Neural crest cell (in vitro differentiated cells): ENCODE results near the gene MRAP. TPM values are rescaled to one million over a fixed set of nuclear protein-coding genes. Genes with fewer than 3 reads are reported as not detected.

Source experiments
- DNase-seq: peaks from one replicate; pipeline ENCODE4 v3.0.0; 2021; ENCODE audit warnings: low read depth, mixed read lengths, low spot score
- H3K27ac Mint-ChIP-seq: one replicate; pipeline ENCODE4 v1.8.0; 2021; ENCODE audit warnings: mild to moderate bottlenecking, mixed read lengths; ENCODE audit not compliant: unreplicated experiment
- H3K27me3 Mint-ChIP-seq: 2 replicates; pipeline ENCODE4 v1.8.0; 2021; ENCODE audit warnings: low read depth, mild to moderate bottlenecking, mixed read lengths
- H3K36me3 Mint-ChIP-seq: 2 replicates; pipeline ENCODE4 v1.8.0; 2021; ENCODE audit warnings: low read depth, mild to moderate bottlenecking, mixed read lengths
- H3K4me1 Mint-ChIP-seq: 2 replicates; pipeline ENCODE4 v1.8.0; 2021; ENCODE audit warnings: mixed read lengths
- H3K4me3 Mint-ChIP-seq: one replicate; pipeline ENCODE4 v1.8.0; 2021; ENCODE audit warnings: mild to moderate bottlenecking, mixed read lengths
- H3K9me3 Mint-ChIP-seq: 2 replicates; pipeline ENCODE4 v1.8.0; 2021; ENCODE audit warnings: mixed read lengths
- CTCF ChIP-seq: fragments of 200-600 bp; sonication (generic); conservative IDR thresholded peaks from 2 replicates; pipeline ENCODE4 v1.5.0; 2021; ENCODE audit warnings: antibody characterized with exemption, mild to moderate bottlenecking
- long read RNA-seq: library from polyadenylated mRNA; unstranded; transcript quantifications from one replicate; pipeline ENCODE4 v2.0.0, GENCODE V29; 2020
- total RNA-seq: library from RNA; stranded (reverse); gene quantifications from 2 replicates; pipeline ENCODE4 v1.2.1, GENCODE V29; 2021

Gene MRAP
- not detected in 2 replicates for total RNA-seq
- long read RNA-seq, partial matches to known transcripts, result 0 of 1 reads
- long read RNA-seq, other reads (novel, unspliced or antisense), result 1 of 1 reads

DNA sequence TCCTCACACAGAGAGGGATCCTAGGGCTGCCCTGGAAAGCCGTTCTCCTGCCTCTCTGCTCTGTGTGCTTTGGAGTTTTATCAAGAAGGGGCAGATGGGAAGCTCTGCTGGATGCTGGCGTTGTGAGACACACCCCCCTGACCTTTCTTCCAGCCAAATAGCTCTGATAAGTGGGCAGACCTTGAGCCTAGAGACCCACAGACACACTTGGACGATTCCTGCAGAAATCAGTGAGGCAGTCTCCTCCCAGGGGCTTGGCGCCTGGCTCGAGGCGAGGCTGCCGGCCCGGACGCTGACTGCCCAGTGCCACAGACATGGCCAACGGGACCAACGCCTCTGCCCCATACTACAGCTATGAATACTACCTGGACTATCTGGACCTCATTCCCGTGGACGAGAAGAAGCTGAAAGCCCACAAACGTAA, at the start of gene MRAP:
Gene MRAP (plus strand): TSS at position 198 of the 424 bp plus-strand sequence. CDS start 117 bp downstream, at position 315.
- no peaks in the 10 kb centered on the region for H3K27me3 Mint-ChIP-seq
- H3K36me3 Mint-ChIP-seq, result peaks cover 11% of the 10 kb centered on the region
- H3K4me3 Mint-ChIP-seq, result no peak within 1 kb of the TSS
- H3K27ac Mint-ChIP-seq, result peak within 1 kb of the TSS; percentile 62
- TF ChIP-seq CTCF, result no peak
- no peaks in the 10 kb centered on the region for H3K4me1 Mint-ChIP-seq
- H3K9me3 Mint-ChIP-seq, result no peaks in the 10 kb centered on the region
- no peak for DNase-seq

- no peak for DNase-seq
- Mint-ChIP-seq H3K4me1 (peaks cover 26% of the 10 kb centered on the region), H3K27me3 (no peaks in the 10 kb centered on the region), H3K27ac (peak overlapping the region; percentile 85), H3K4me3 (no peak overlapping the region), H3K36me3 (no peaks in the 10 kb centered on the region), H3K9me3 (peaks cover 5% of the 10 kb centered on the region)
- TF ChIP-seq CTCF, result no peak
Measured at GRCh38 chr21:32249511-32250280, 49.0 kb upstream of the MRAP start.

DNA sequence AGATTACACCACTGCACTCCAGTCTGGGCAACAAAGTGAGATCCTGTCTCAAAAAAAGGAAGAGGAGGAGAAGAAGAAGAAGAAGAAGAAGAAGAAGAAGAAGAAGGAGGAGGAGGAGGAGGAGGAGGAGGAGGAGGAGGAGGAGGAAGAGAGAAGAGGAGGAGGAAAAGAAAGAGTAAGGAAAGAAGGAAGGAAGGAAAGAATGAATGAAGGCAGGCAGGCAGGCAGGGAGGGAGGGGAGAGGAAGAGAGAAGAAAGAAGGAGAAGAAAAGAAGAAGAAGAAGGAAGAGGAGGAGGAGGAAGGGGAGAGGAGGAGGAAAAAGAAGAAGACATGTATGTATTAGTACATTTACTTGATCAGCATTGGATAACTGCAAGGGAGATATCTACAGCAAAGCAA, 46.5 kb upstream of the MRAP start:
- Mint-ChIP-seq H3K27me3 (no peaks in the 10 kb centered on the region), H3K27ac (no peak overlapping the region), H3K4me1 (peaks cover 40% of the 10 kb centered on the region), H3K36me3 (no peaks in the 10 kb centered on the region), H3K9me3 (peaks cover 5% of the 10 kb centered on the region), H3K4me3 (no peak overlapping the region)
- no peak for DNase-seq
- no peak for TF ChIP-seq CTCF

DNA sequence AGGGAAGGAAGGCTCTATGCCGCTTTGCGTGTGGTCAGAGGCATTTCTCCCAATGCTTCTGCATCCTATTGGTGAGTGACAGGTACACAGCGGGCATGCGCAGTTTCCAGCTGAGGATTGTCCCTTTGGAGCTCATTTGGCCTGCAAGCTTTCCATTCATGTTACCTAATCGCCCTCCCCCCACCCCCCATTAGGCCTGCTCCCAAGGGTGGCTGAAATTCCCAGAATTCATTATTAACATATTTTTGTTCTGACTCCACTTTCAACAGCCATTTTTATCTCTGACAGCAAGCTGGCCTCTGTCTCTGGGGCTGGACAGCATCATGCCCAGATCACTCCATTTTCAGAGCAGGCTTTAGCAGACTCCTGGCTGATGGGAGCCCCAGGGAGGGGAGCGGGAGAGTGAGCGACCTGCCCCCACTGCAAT, 45.4 kb upstream of the MRAP start:
- Mint-ChIP-seq H3K36me3 (no peaks in the 10 kb centered on the region), H3K9me3 (peaks cover 4% of the 10 kb centered on the region), H3K4me3 (no peak overlapping the region), H3K27ac (no peak overlapping the region), H3K4me1 (peaks cover 37% of the 10 kb centered on the region), H3K27me3 (no peaks in the 10 kb centered on the region)
- no peak for DNase-seq
- no peak for TF ChIP-seq CTCF

GRCh38 chr21:32256251-32256650, 42.4 kb upstream of the MRAP start:
- Mint-ChIP-seq H3K27ac (peak overlapping the region; percentile 36), H3K4me3 (no peak overlapping the region), H3K4me1 (peaks cover 18% of the 10 kb centered on the region), H3K9me3 (no peaks in the 10 kb centered on the region), H3K36me3 (no peaks in the 10 kb centered on the region), H3K27me3 (no peaks in the 10 kb centered on the region)
- no peak for TF ChIP-seq CTCF
- DNase-seq, result no peak
